Transverse colon (tissue), 4 donors: ENCODE measurements around the gene ANKLE1. TPM values are rescaled to one million over a fixed set of nuclear protein-coding genes. Genes with fewer than 3 reads are reported as not detected.

Experiments
- DNase-seq: peaks from one replicate; pipeline ENCODE4 v3.0.0-alpha.2; 2019
- H3K27ac ChIP-seq, 4 donors: fragments of 200-600 bp; sonication (generic); 2 replicates each; pipeline ENCODE4 v1.5.1; 2016 to 2018; ENCODE audit warnings: inconsistent platforms in 4 of 4
- H3K27me3 ChIP-seq: fragments of 200-600 bp; sonication (generic); 2 replicates; pipeline ENCODE4 v1.5.1; 2017; ENCODE audit warnings: inconsistent platforms
- H3K36me3 ChIP-seq, 4 donors: fragments of 200-600 bp; sonication (generic); 2 replicates each; pipeline ENCODE4 v1.5.1; 2017 to 2019; ENCODE audit warnings: inconsistent platforms in 4 of 4
- H3K4me1 ChIP-seq, 4 donors: fragments of 200-600 bp; sonication (generic); 2 replicates each; pipeline ENCODE4 v1.5.1; 2017 to 2020; ENCODE audit warnings: inconsistent platforms in 4 of 4
- H3K4me3 ChIP-seq, 4 donors: fragments of 200-600 bp; sonication (generic); 1 replicate in 1 of 4; 2 replicates in 3 of 4; pipeline versions ENCODE4 v1.5.1 to v1.6.1; 2017 to 2019; ENCODE audit warnings: inconsistent platforms in 4 of 4
- H3K9me3 ChIP-seq, 2 donors: fragments of 200-600 bp; sonication (generic); 2 replicates each; pipeline ENCODE4 v1.5.1; 2017 to 2019; ENCODE audit warnings: inconsistent platforms in 2 of 2
- CTCF ChIP-seq, 5 experiments: fragments of 200-600 bp in 3 of 5; fragments of 450-650 bp in 2 of 5; sonication (generic) in 3 of 5; IDR thresholded peaks; 1 replicate in 2 of 5; 2 replicates in 3 of 5; pipeline ENCODE4 v1.5.1; 2016 to 2017; ENCODE audit warnings: antibody characterized with exemption in 5 of 5, inconsistent platforms in 3 of 5, mild to moderate bottlenecking in 2 of 5, moderate library complexity in 1 of 5
- EP300 ChIP-seq: sonication (generic); formaldehyde crosslinking; IDR thresholded peaks from one replicate; pipeline ENCODE4 v1.6.1; 2017; ENCODE audit warnings: antibody characterized with exemption, low read depth
- POLR2A ChIP-seq: fragments of 450-650 bp; IDR thresholded peaks from one replicate; pipeline ENCODE4 v1.6.1; 2016; ENCODE audit warnings: antibody characterized with exemption, mild to moderate bottlenecking, moderate library complexity
- POLR2AphosphoS5 ChIP-seq, 3 donors: sonication (generic); formaldehyde crosslinking; IDR thresholded peaks; one replicate each; pipeline ENCODE4 v1.6.1; 2016; ENCODE audit warnings: antibody characterized with exemption in 3 of 3
- WGBS, 2 donors: methylation state at CpG; one replicate each; pipeline ENCODE4 v1.1.5; 2018; ENCODE audit warnings: low coverage in 1 of 2; 5-methylcytosine and 5-hydroxymethylcytosine counted together
- in situ Hi-C, 4 donors: fragments of 200-750 bp; cut with MboI; loops; one replicate each; pipeline versions ENCODE4 v1.15.0 to v1.15.1; 2017; ENCODE audit warnings: low sequenced_read_pairs in 3 of 4, low pct_ligation_motif_present in 1 of 4, low pct_unique_long_range_greater_than_20kb in 1 of 4
- intact Hi-C: fragments of 100-400 bp; cut with DNase I; formaldehyde crosslinking; loops from one replicate; pipeline ENCODE4 v1.15.1; 2023; ENCODE audit warnings: low total_unique reads
- total RNA-seq, 4 donors: library from RNA; depleted of rRNA; stranded (reverse); fragments of >200 nt; gene quantifications; one replicate each; pipeline ENCODE4 v1.1.0, GENCODE V29; 2016

Gene ANKLE1
- total RNA-seq, 4 donors from 2014 or later = 0.20 to 0.48 TPM; not detected in 2

DNA sequence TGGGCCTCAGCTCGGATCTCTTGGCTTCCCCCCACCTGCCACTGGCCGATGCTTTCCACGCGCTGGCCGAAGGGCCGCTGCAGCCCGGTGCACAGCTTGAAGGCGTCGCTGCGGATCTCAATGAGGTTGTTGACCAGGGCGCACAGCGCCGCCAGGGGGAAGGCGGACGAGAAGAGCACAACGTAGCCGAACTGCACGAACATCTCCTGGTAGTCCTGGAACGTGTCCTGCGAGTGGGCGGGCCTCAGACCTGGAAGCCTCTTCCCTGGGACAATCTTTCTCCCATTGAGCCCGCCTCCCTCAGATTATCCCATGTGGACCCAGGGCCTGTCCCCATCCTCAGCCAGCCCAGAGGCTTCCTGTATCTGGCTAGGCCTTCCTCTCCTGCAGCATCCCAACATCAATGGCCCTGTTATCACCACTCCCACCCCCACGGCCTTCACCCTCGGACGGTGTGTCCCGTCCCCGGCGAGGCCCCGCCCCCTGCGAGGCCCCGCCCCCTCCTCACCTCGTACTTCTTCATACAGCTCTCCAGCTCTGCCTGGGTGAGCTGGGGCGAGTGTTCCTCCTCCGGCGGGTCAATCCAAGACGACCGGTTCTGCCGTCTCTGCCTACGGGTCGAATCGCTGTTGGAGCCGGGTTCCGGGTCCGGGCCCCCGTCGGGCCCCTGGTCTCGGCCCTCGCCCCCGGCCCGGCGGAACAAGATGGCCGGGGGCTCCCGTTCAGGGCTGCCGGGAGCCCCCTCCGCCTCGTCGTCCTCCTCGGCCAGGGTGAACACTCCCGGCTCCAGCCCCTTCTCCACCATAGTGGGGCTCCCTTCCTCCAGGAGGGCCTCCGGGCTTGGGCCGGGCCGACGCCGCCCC, 46.2 kb downstream of the ANKLE1 start:
- Histone ChIP-seq H3K36me3 (no peaks in the 10 kb centered on the region), H3K9me3 (no peaks in the 10 kb centered on the region), H3K27ac (peak overlapping the region; percentile 72 to 84 (median 78)), H3K4me1 (peaks cover 13 to 28% (median 22%) of the 10 kb centered on the region in 4 donors), H3K27me3 (peaks cover 21% of the 10 kb centered on the region), H3K4me3 (peak overlapping the region; percentile 29 to 54 (median 40))
- WGBS, 2 donors = 25% methylated on average over 54 of the region's 64 CpGs; no CpG with 5 or more reads in 1 of the 2 donors
- peak; percentile 89 for DNase-seq
- in situ Hi-C loops = no loop called here
- TF ChIP-seq POLR2A (peak; percentile 60), EP300 (no peak), POLR2AphosphoS5 (IDR thresholded peaks at IDR 0.05) (peak in 2 of 3 donors; percentile 44 to 52), CTCF (IDR thresholded peaks at IDR 0.05) (peak; percentile 28 to 82 (median 47))
- intact Hi-C loops = no loop called here

DNA sequence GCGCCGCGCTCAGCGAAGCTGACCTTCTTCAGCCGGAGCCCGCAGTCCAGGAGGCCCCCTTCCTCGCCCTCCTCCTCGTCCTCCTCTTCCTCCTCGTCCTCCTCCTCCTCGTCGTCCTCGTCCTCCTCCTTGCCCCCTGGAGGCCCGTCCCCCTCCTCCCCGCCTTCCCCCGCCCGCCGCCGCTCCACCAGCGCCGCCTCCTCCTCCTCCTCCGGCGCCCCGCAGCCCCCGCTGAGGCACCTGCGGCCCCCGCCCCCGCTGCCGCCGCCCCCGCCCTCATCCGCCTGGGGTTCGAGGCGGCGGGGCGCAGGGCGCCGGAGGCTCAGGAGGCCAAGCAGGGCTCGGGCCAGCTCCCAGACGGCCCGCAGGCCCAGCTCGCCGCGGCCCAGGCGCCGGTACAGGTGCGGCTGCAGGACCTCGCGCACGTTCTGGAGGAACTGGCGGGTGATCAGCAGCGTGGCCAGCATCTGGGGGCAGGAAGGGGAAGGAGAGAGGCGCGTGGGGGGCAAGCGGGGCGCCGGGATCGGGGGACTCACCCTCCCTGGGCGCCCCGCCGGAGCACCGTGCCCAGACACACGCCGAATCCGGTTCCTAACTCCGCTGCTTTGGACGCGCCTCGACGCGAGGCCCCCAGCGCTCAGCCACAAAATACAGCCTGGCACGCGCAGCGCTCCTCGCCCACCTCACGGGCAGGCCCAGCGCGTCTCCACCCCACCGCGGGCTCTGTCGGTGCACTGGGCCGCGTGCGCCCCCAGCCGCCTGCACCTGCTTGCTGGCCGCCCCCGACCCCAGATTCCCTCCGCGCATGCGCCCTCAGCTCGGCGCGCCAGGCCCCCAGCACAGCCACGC, 47.0 kb downstream of the ANKLE1 start:
- 17% methylated on average over 47 of the region's 94 CpGs; no CpG with 5 or more reads in 1 of the 2 donors for WGBS, 2 donors
- H3K4me3 ChIP-seq = peak overlapping the region; percentile 29 to 54 (median 40)
- H3K27me3 ChIP-seq = peaks cover 21% of the 10 kb centered on the region
- in situ Hi-C loops = no loop called here
- peak overlapping the region; percentile 72 to 84 (median 78) for H3K27ac ChIP-seq
- peaks cover 15 to 32% (median 25%) of the 10 kb centered on the region in 4 donors for H3K4me1 ChIP-seq
- intact Hi-C loops = no loop called here
- H3K36me3 ChIP-seq = no peaks in the 10 kb centered on the region
- DNase-seq = no peak
- H3K9me3 ChIP-seq = no peaks in the 10 kb centered on the region
- TF ChIP-seq CTCF (IDR thresholded peaks at IDR 0.05) (no peak), EP300 (no peak), POLR2A (no peak), POLR2AphosphoS5 (IDR thresholded peaks at IDR 0.05) (no peak)

DNA sequence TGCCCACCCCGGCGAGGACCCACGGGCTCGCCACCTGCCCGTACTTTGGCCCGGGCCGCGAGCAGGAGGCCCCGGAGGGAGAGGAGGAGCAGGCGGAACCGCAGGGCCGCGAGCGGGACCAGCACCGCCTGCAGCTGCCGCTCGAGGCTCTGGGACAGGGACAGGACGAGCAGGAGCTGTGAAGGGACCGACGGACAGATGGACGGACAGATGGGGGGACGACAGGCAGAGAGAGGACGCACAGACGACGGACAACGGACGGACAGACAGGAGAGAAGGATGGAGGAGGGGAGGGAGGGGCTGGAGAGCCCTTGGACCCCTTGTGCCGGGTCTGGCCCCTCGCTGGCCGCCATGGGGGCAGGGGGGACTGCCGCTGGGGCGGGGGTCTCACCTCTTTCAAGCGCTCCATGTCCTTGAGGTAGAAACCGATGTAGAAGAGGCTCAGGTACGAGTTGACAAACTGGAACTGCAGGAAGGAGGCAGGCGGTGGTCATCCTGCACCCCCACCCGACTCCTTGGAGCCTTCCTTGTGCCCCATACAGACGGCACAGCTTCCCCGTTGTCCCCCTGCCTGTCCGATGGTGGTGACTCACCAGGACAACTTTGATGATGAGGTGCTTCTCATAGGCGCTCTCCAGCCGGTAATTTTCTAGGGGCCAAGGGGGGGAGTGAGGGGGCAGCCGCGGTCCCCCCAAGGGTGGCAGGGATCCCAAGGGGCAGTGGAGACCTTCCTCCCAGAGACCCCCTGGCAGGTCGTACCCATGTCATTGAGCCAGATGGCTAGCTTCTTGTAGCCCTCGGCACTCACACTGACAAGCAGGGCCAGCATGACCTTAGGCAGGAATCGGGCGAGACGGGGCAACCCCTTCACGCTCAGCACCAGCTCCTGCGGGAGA, 47.9 kb downstream of the ANKLE1 start:
- H3K4me3 ChIP-seq = peak overlapping the region in 2 of 4 donors; percentile 49 to 54

More for the DNA sequence above, 47.9 kb downstream of the ANKLE1 start:
- H3K36me3 ChIP-seq = no peaks in the 10 kb centered on the region
- H3K4me1 ChIP-seq = peaks cover 19 to 38% (median 31%) of the 10 kb centered on the region in 4 donors
- no peaks in the 10 kb centered on the region for H3K9me3 ChIP-seq
- H3K27ac ChIP-seq = no peak overlapping the region
- peaks cover 21% of the 10 kb centered on the region for H3K27me3 ChIP-seq
- intact Hi-C loops (no loop called here), in situ Hi-C loops (no loop called here)
- DNase-seq = no peak
- 58 to 66% methylated on average over 16 to 49 of the region's 51 CpGs for WGBS, 2 donors
- no peak for TF ChIP-seq CTCF (IDR thresholded peaks at IDR 0.05)
- TF ChIP-seq POLR2A = no peak
- TF ChIP-seq EP300 = no peak
- TF ChIP-seq POLR2AphosphoS5 (IDR thresholded peaks at IDR 0.05) = no peak
